OCI-LY1 (cell line): ENCODE measurements around the gene SLCO3A1.

Experiments
- H2AFZ ChIP-seq: fragments of 200-600 bp; sonication (generic), shearing (Covaris generic); 2 replicates; pipeline ENCODE4 v1.6.0; 2014; ENCODE audit warnings: antibody characterized with exemption, mild to moderate bottlenecking, low read length
- H3F3A ChIP-seq: fragments of 200-600 bp; sonication (generic), shearing (Covaris generic); 2 replicates; pipeline ENCODE4 v1.6.0; 2014; ENCODE audit warnings: mild to moderate bottlenecking, antibody characterized with exemption, low read length, moderate library complexity; ENCODE audit not compliant: insufficient read depth
- H3K27ac ChIP-seq: fragments of 200-600 bp; sonication (generic); 2 replicates; pipeline ENCODE4 v1.5.1; 2014; ENCODE audit warnings: low read length, mixed run types, mild to moderate bottlenecking, low read depth; ENCODE audit not compliant: poor library complexity, severe bottlenecking
- H3K27me3 ChIP-seq: fragments of 200-600 bp; sonication (generic); 2 replicates; pipeline ENCODE4 v1.6.0; 2014; ENCODE audit warnings: antibody characterized with exemption, mild to moderate bottlenecking, low read length, moderate library complexity; ENCODE audit not compliant: insufficient read depth
- H3K36me3 ChIP-seq: fragments of 200-600 bp; sonication (generic); 2 replicates; pipeline ENCODE4 v1.6.1; 2014; ENCODE audit warnings: mild to moderate bottlenecking, antibody characterized with exemption, low read length, moderate library complexity, mixed read lengths; ENCODE audit not compliant: insufficient read depth
- H3K4me1 ChIP-seq: fragments of 200-600 bp; sonication (generic); 2 replicates; pipeline ENCODE4 v1.5.1; 2014; ENCODE audit warnings: mild to moderate bottlenecking, low read length, moderate library complexity; ENCODE audit not compliant: insufficient read depth, severe bottlenecking
- H3K4me2 ChIP-seq: fragments of 200-600 bp; sonication (generic), shearing (Covaris generic); 2 replicates; pipeline ENCODE4 v1.6.1; 2014; ENCODE audit warnings: low read length
- H3K4me3 ChIP-seq: fragments of 200-600 bp; sonication (generic); 2 replicates; pipeline ENCODE4 v1.5.1; 2014; ENCODE audit warnings: low read length, low read depth, mild to moderate bottlenecking, mixed read lengths; ENCODE audit not compliant: poor library complexity, severe bottlenecking
- H3K79me2 ChIP-seq: fragments of 200-600 bp; shearing (Covaris generic); 2 replicates; pipeline ENCODE4 v1.6.1; 2016; ENCODE audit warnings: mixed run types, low read length, mixed read lengths; ENCODE audit not compliant: insufficient read depth
- H3K9ac ChIP-seq: fragments of 200-600 bp; sonication (generic), shearing (Covaris generic); 2 replicates; pipeline ENCODE4 v1.6.1; 2014; ENCODE audit warnings: mild to moderate bottlenecking, low read length, mixed read lengths
- H3K9me2 ChIP-seq: fragments of 200-600 bp; sonication (generic), shearing (Covaris generic); 2 replicates; pipeline ENCODE4 v1.6.1; 2014; ENCODE audit warnings: low read depth, mild to moderate bottlenecking, low read length, mixed read lengths
- H3K9me3 ChIP-seq: fragments of 200-600 bp; shearing (Covaris generic); 2 replicates; pipeline ENCODE4 v1.6.1; 2014; ENCODE audit warnings: low read length, mixed read lengths
- H4K20me1 ChIP-seq: fragments of 200-600 bp; sonication (generic), shearing (Covaris generic); 2 replicates; pipeline ENCODE4 v1.6.0; 2016; ENCODE audit warnings: mild to moderate bottlenecking, low read length; ENCODE audit not compliant: insufficient read depth
- EZH2 ChIP-seq: fragments of 200-600 bp; sonication (generic), shearing (Covaris generic); IDR thresholded peaks from 2 replicates; pipeline ENCODE4 v1.8.0; 2017; ENCODE audit warnings: borderline replicate concordance, mixed run types, mild to moderate bottlenecking, antibody characterized with exemption, low read length, moderate library complexity, mixed read lengths
- TF ChIP-seq, protein P1 (sequence below): fragments of 200-600 bp; sonication (generic), shearing (Covaris generic); IDR thresholded peaks from 2 replicates; pipeline ENCODE4 v1.5.1; 2017; ENCODE audit warnings: mild to moderate bottlenecking, antibody characterized with exemption, low read length, moderate library complexity, mixed read lengths

Gene SLCO3A1

DNA sequence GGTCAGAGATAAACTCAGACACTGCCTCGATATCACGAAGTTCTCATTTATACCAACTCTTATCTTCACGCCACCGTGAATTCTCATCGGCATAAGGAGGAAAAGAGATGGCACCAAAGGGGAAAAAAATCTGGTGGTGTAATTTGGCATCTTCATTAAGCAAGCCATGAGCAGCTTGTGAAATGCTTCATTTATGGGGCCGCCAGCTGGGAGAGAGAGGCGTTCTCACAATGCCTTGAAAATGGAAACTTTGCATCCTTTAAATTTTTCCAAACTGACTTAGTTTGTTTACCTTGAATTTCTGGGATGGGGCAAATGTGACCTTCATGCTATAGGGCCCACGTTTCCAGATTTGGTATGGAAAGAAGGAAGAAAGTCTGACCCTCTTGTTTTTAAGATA lies 297.7 kb downstream of the SLCO3A1 start:
- no peak overlapping the region for H3K9ac ChIP-seq
- H3K36me3 ChIP-seq, result no peaks in the 10 kb centered on the region; the same call in 1 of the 2 replicates
- H3K9me2 ChIP-seq, result no peaks in the 10 kb centered on the region
- no peak overlapping the region for H3K27ac ChIP-seq
- no peaks in the 10 kb centered on the region for H3K9me3 ChIP-seq
- TF ChIP-seq EZH2, result no peak
- TF ChIP-seq, protein P1, sequence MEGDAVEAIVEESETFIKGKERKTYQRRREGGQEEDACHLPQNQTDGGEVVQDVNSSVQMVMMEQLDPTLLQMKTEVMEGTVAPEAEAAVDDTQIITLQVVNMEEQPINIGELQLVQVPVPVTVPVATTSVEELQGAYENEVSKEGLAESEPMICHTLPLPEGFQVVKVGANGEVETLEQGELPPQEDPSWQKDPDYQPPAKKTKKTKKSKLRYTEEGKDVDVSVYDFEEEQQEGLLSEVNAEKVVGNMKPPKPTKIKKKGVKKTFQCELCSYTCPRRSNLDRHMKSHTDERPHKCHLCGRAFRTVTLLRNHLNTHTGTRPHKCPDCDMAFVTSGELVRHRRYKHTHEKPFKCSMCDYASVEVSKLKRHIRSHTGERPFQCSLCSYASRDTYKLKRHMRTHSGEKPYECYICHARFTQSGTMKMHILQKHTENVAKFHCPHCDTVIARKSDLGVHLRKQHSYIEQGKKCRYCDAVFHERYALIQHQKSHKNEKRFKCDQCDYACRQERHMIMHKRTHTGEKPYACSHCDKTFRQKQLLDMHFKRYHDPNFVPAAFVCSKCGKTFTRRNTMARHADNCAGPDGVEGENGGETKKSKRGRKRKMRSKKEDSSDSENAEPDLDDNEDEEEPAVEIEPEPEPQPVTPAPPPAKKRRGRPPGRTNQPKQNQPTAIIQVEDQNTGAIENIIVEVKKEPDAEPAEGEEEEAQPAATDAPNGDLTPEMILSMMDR, result no peak
- no peak overlapping the region for H3K4me2 ChIP-seq
- H3K79me2 ChIP-seq, result no peaks in the 10 kb centered on the region
- H3K4me3 ChIP-seq, result no peak overlapping the region
- no peaks in the 10 kb centered on the region for H3K4me1 ChIP-seq
- no peak overlapping the region for H2AFZ ChIP-seq
- no peaks in the 10 kb centered on the region; the same call in 1 of the 2 replicates for H3K27me3 ChIP-seq
- H4K20me1 ChIP-seq, result no peaks in the 10 kb centered on the region
- H3F3A ChIP-seq, result no peaks in the 10 kb centered on the region

DNA sequence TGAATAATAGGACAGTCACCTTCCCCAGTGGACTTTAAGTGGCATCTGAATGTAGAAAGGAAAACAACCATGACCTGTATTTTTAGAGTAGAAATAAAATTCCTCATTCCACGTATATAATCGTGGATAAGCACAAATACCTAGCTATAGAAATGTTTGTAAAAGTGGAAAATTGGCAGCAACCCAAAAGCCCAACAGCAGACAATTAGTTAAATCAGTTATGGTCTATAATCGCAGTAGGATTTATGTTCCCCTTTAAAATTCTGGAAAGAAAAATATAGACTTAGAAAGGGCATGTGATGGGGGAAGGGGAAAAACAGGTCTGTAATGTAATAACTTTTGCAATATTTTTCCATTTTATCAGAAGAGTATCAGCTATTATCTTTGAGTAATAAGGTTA lies 298.2 kb downstream of the SLCO3A1 start:
- H3K9me3 ChIP-seq, result no peaks in the 10 kb centered on the region
- no peaks in the 10 kb centered on the region for H3K4me1 ChIP-seq
- H3K36me3 ChIP-seq, result no peaks in the 10 kb centered on the region; the same call in 1 of the 2 replicates
- H3K9me2 ChIP-seq, result no peaks in the 10 kb centered on the region
- H3K27me3 ChIP-seq, result no peaks in the 10 kb centered on the region; the same call in 1 of the 2 replicates
- no peak overlapping the region for H2AFZ ChIP-seq
- H3K4me3 ChIP-seq, result no peak overlapping the region
- H4K20me1 ChIP-seq, result no peaks in the 10 kb centered on the region
- H3K27ac ChIP-seq, result no peak overlapping the region
- no peak overlapping the region for H3K9ac ChIP-seq
- no peak for TF ChIP-seq EZH2
- TF ChIP-seq, protein P1, result no peak
- no peak overlapping the region for H3K4me2 ChIP-seq
- H3K79me2 ChIP-seq, result no peaks in the 10 kb centered on the region
- no peaks in the 10 kb centered on the region for H3F3A ChIP-seq

DNA sequence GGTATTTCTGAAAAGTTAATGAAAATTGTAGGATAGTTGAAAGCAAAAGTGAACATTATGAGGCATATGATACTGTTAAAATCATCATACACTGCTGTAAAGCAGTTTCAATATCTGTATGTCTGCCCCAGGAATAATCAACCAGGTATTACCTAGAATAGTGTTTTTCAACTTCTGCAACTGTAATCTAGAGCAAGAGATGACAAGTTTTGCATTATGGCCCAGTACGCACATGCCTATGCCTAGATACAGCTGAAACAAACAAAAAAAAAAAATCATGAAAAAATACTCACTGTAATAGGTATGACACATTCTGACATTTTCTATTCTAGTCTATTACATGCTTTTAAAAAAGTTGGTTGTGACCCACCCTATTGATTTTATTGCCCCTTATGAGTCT lies 299.5 kb downstream of the SLCO3A1 start:
- Histone ChIP-seq H3K27ac (no peak overlapping the region), H3F3A (no peaks in the 10 kb centered on the region), H3K79me2 (no peaks in the 10 kb centered on the region), H3K36me3 (no peaks in the 10 kb centered on the region; the same call in 1 of the 2 replicates), H3K4me1 (no peaks in the 10 kb centered on the region), H3K27me3 (no peaks in the 10 kb centered on the region; the same call in 1 of the 2 replicates), H3K4me2 (no peak overlapping the region), H4K20me1 (no peaks in the 10 kb centered on the region), H3K9me2 (no peaks in the 10 kb centered on the region), H3K4me3 (no peak overlapping the region), H3K9ac (no peak overlapping the region), H3K9me3 (no peaks in the 10 kb centered on the region), H2AFZ (no peak overlapping the region)
- no peak for TF ChIP-seq EZH2
- TF ChIP-seq, protein P1, result no peak
